Muscle of arm (tissue), 14 donors: ENCODE results near the gene SPAST. TPM values are rescaled to one million over a fixed set of nuclear protein-coding genes. Genes with fewer than 3 reads are reported as not detected.
"Not testable (repeated sequence)": the region's sequence is repeated elsewhere in the genome, so short reads cannot be mapped to it uniquely, and the experiment has no call there.

ENCODE experiments used
- DNase-seq: peaks from one replicate; pipeline ENCODE4 v3.0.0-alpha.2; 2013
- long read RNA-seq, 11 donors: transcript quantifications; one replicate each; lab custom pipeline, GENCODE V29; 2026
- polyA plus RNA-seq, 12 donors: library from polyadenylated mRNA; unstranded; fragments of 120-200 nt; gene quantifications; one replicate each; pipeline ENCODE4 v1.2.1, GENCODE V29; 2013; ENCODE audit not compliant: insufficient read length in 12 of 12

SPAST gene
- polyA plus RNA-seq, result 10 to 100 TPM in 11 of 12 donors, not detected in 1; 16.5 to 23.0 (median 21.3) TPM
- long read RNA-seq, donor 1, full-length matches to known transcripts, result 2 of 2 reads
- long read RNA-seq, donor 1, partial matches to known transcripts, result 0 of 2 reads
- long read RNA-seq, donor 1, other reads (novel, unspliced or antisense), result 0 of 2 reads
- long read RNA-seq, donor 2, full-length matches to known transcripts, result 3 of 3 reads
- long read RNA-seq, donor 2, partial matches to known transcripts, result 0 of 3 reads
- long read RNA-seq, donor 2, other reads (novel, unspliced or antisense), result 0 of 3 reads
- long read RNA-seq, donor 3, result 0 reads
- long read RNA-seq, donor 4, full-length matches to known transcripts, result 2 of 2 reads
- long read RNA-seq, donor 4, partial matches to known transcripts, result 0 of 2 reads
- long read RNA-seq, donor 4, other reads (novel, unspliced or antisense), result 0 of 2 reads
- long read RNA-seq, donor 5, full-length matches to known transcripts, result 1 of 13 reads
- long read RNA-seq, donor 5, partial matches to known transcripts, result 12 of 13 reads
- long read RNA-seq, donor 5, other reads (novel, unspliced or antisense), result 0 of 13 reads
- long read RNA-seq, donor 6, result 0 reads
- long read RNA-seq, donor 7, full-length matches to known transcripts, result 2 of 2 reads
- long read RNA-seq, donor 7, partial matches to known transcripts, result 0 of 2 reads
- long read RNA-seq, donor 7, other reads (novel, unspliced or antisense), result 0 of 2 reads
- long read RNA-seq, donor 8, full-length matches to known transcripts, result 2 of 2 reads
- long read RNA-seq, donor 8, partial matches to known transcripts, result 0 of 2 reads
- long read RNA-seq, donor 8, other reads (novel, unspliced or antisense), result 0 of 2 reads
- long read RNA-seq, donor 9, full-length matches to known transcripts, result 2 of 2 reads
- long read RNA-seq, donor 9, partial matches to known transcripts, result 0 of 2 reads
- long read RNA-seq, donor 9, other reads (novel, unspliced or antisense), result 0 of 2 reads
- long read RNA-seq, donor 10, full-length matches to known transcripts, result 1 of 1 reads
- long read RNA-seq, donor 10, partial matches to known transcripts, result 0 of 1 reads
- long read RNA-seq, donor 10, other reads (novel, unspliced or antisense), result 0 of 1 reads
- long read RNA-seq, donor 11, full-length matches to known transcripts, result 3 of 3 reads
- long read RNA-seq, donor 11, partial matches to known transcripts, result 0 of 3 reads
- long read RNA-seq, donor 11, other reads (novel, unspliced or antisense), result 0 of 3 reads

- DNase-seq, result peak; percentile 98
Observed at GRCh38 chr2:32063310-32064020, at the start of gene SPAST. Gene SPAST (plus strand): TSS chr2:32063556. CDS start chr2:32063832, 276 bp downstream.

- not testable (repeated sequence) for DNase-seq
Observed at GRCh38 chr2:32018789-32019482, 44.4 kb upstream of the SPAST start.

DNA sequence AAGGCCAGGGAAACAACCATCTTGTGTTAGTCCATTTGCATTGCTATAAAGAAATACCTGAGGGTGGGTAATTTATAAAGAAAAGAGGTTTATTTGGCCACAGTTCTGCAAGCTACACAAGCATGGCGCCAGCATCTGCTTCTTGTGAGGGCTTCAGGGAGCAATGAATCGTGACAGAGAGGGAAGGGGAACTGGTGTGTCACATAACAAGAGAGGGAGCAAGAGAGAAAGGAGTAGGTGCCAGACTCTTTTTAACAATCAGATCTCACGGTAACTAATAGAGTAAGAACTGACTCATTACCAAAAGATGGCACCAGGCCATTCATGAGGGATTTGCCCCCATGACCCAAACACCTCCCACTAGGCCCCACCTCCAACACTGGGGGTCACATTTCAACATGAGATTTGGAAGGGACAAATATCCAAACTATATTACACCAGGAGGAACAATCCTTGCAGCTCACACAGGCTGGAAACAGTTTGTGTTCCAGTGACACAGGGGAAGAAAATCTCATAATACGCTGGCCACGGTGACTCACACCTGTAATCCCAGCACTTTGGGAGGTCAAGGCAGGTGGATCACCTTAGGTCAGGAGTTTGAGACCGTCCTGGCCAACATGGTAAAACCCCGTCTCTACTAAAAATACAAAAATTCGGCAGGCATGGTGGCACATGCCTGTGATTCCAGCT is 29.0 kb upstream of the SPAST start:
- not testable (repeated sequence) for DNase-seq

DNA sequence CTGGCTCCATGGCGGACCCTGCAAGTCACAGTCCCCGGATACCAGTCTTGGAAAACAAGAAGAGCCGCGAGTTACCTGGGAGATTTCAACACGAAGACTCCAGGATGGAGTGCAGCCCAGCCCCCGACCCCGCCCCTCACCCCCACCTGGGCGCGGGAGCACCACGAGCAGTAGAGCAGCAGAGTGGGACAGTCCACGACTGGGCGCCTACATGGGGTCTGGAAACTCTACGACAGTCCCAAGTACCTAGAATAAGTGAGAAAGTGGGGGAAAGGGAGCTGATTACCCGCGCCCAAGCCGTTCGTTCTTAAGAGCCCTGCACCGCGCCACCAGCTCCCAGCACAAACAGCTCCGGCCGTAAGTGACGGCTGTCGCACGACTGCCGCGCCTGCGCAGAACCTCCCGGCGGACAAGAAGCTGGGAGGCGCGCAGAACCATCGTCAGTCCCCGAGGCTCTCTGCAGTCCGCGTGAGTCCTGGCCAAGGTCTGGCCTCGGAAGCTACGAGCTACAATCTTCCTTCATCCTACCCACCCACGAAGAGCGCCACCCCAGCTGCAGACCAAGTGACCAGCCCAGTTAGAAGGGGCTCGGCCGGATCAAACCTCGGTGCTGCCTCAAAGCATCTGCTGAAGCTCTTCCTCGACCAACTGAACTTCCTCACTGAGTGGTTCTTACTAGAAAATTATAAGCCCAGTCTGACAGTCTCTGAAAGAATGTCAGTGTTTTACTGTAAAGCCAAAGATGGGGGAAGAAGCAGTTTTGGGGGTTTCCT is 23.7 kb upstream of the SPAST start, which contains the start of gene DPY30:
DPY30 (minus strand) TSS at position 359 of the 773 bp plus-strand sequence; CDS start at position 10, 349 bp downstream.
- DNase-seq, result peak; percentile 95

DNA sequence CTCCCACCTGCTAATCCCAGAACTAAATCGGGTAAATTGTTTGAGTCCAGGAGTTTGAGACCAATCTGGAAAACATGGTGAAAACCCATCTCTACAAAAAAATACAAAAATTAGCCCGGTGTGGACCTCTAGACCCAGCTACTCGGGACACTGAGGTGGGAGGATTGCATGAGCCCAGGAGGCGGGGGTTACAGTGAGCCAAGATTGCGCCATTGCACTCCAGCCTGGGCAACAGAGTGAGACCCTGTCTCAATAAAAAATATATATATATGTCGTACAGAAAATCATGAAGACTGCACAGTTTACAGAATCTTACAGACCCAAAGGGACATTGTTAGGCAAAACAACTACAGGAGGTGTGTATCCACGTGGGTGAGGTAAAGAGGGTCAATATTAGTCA is 19.8 kb upstream of the SPAST start:
- no peak for DNase-seq

- no peak for DNase-seq
Observed at GRCh38 chr2:32051836-32052439, 11.4 kb upstream of the SPAST start.

DNA sequence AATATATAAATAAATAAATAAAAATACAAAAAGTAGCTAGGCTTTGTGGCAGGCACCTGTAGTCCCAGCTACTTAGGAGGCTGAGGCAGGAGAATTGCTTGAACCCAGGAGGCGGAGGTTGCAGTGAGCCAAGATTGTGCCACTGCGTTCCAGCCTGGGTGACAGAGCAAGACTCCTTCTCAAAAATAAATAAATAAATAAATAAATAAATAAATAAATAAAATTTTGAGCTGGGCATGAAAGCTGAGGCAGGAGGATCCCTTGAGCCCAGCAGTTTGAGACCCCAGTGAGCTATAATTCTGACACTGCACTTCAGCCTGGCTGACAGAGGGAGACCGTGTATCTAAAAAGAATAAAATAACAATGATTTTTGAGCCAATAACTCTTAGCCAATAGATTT is 8.8 kb upstream of the SPAST start:
- not testable (repeated sequence) for DNase-seq

DNA sequence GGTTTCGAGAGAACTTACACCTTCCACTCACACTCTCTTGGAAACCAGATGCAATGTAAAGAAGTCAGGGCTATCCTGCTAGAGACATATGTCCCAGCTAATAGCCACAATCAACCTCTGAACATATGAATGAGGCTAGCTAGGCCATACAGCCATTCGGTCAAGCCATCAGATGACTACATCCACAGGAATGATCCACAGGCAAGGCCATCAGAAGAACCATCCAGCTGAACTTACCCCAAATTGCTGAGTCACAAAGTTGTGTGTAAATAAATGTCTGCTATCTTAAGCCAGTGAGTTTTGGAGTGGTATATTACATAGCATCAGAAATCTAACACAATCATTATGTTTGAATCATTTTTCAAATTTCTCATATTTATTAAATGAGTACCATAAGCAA is 5.2 kb upstream of the SPAST start:
- no peak for DNase-seq

GRCh38 chr2:32060266-32060665 is 3.1 kb upstream of the SPAST start:
- DNase-seq, result no peak

DNA sequence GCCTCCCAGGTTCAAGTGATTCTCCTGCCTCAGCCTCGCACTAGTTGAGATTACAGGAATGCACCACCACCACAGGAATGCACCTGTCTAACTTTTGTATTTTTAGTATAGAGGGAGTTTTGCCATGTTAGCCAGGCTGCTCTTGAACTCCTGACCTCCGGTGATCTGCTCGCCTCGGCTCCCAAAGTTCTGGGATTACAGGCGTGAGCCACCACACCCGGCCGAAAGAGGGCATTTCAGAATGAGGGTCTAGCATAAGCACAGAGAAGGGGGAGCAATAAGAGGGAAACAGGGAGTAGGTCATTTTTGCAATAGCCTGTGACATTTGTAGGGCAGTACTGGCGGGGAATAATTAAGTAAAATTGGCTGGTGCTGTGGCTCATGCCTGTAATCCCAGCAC is 1.9 kb upstream of the SPAST start:
- no peak for DNase-seq

- DNase-seq, result peak; percentile 68
Observed at GRCh38 chr2:32061973-32062861, 1.1 kb upstream of the SPAST start.

- peak; percentile 21 for DNase-seq
Observed at GRCh38 chr2:32064021-32064601, 755 bp downstream of the SPAST start.

DNA sequence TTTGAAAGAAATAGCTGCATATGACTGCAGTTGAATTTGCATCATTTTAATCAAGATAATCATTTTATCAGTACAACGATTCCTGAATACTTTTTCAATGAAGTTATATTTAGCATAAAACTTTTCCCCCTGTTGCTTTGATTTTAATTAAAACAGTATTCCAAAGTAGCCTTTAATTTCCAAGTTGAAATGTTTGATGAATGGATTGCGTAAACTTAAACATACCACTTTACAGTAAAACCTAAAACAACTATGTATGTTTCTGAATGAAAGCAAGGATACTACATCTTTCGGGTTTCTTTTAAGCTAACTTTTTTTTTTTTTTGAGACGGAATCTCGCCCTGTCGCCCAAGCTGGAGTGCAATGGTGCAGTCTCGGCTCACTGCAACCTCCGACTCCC is 1.4 kb downstream of the SPAST start:
- no peak for DNase-seq

- no peak for DNase-seq
Observed at GRCh38 chr2:32067549-32067948, 4.2 kb downstream of the SPAST start.

DNA sequence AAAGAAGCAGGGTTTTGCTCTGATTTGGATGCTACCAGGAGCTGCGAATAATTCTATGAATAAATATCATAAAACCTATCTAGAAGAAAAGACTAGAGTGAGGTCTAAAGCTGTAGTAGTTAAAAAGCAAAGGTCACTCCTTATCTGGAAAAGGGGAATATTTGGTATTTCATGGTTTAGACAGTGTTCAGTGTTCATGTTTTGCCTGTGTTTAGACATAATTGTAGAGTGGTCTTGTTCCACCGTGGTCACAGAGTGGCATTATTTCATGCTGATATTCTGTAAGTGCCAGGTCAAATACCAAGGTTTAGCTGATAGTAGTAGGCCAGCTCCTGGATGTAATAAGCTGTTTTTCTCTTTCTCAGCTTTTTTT is 10.8 kb downstream of the SPAST start:
- no peak for DNase-seq

DNA sequence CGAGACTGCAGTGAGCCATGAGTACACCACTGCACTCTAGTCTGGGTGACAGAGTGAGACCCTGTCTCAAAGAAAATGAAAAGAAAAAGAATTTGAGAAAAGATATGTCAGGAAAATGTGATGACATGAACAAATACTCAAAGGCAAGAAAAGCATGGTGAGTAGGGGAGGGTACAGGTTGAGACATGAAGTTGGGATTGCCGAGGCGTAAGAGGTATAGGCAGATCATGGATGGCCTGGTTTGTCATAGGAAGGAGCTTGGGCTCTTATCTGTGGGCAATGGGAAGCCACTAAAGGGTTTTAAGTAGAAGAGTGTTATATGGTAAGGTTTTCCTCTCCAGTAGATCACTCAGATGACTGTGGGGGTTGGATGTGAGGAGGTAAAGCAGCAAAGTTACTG is 32.3 kb downstream of the SPAST start:
- DNase-seq, result no peak

DNA sequence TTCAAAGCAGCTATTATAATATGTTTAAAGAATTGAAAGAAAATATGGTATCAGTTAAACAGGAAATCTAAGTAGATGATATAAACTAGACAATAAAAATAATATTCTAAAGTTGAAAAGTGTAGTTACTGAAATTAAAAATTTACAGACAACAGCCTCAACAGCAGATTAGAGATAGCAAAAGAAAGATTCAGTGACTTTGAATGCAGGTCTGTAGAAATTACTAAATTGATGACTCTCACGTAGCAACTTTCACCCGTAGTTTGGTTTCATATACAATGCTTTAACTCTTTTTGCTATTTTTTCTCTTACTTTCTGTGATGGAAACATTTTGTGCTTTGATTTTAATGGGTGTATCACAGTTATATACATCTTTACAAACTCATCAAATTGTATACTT is 44.8 kb downstream of the SPAST start:
- no peak for DNase-seq
